Measurements from ENCODE around the gene CMTM4. TPM values are rescaled to one million over a fixed set of nuclear protein-coding genes. Genes with fewer than 3 reads are reported as not detected.

The CMTM4 gene
- total RNA-seq, 4 donors from 2014 or later: 24.0 to 55.1 (median 36.4) TPM

DNA sequence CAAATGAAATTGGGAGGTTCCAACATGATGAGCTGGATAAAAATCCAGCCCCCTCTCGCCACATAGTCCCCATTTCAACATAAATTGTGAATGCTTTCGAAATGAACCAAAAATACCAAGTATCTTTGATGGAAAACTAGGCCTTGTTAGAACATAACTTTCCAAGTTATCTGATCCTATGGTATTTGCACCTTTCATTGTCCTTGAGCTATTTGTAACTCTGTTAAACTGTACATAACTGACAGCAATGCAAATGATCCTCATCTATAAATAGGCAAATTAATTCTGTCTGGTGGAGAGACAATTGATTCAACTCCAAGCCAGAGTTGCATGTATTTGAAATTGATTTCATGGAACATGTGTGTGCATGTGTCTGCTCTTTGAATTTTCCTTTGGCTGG lies 18.2 kb downstream of the CMTM4 start:
- H3K27me3 ChIP-seq: no peaks in the 10 kb centered on the region
- H3K9me3 ChIP-seq: no peaks in the 10 kb centered on the region
- H3K27ac ChIP-seq: no peak overlapping the region
- no peaks in the 10 kb centered on the region for H3K4me1 ChIP-seq
- 71% methylated on average over 2 of the region's 2 CpGs for WGBS
- H3K36me3 ChIP-seq: no peaks in the 10 kb centered on the region
- no peak for DNase-seq (ENCODE audit: low spot score in 2 of 2)
- no peak overlapping the region for H3K4me3 ChIP-seq
- no peak for TF ChIP-seq POLR2AphosphoS5 (IDR thresholded peaks at IDR 0.05)
- TF ChIP-seq CTCF (IDR thresholded peaks at IDR 0.05): no peak
- no peak for TF ChIP-seq POLR2A (IDR thresholded peaks at IDR 0.05)
- TF ChIP-seq EP300 (IDR thresholded peaks at IDR 0.05): no peak

GRCh38 chr16:66677836-66678235 lies 18.7 kb downstream of the CMTM4 start:
- DNase-seq (ENCODE audit: low spot score in 2 of 2): no peak
- Histone ChIP-seq H3K36me3 (no peaks in the 10 kb centered on the region), H3K27me3 (no peaks in the 10 kb centered on the region), H3K4me3 (no peak overlapping the region), H3K9me3 (no peaks in the 10 kb centered on the region), H3K4me1 (no peaks in the 10 kb centered on the region), H3K27ac (no peak overlapping the region)
- TF ChIP-seq CTCF (IDR thresholded peaks at IDR 0.05) (no peak), POLR2AphosphoS5 (IDR thresholded peaks at IDR 0.05) (no peak), EP300 (IDR thresholded peaks at IDR 0.05) (no peak), POLR2A (IDR thresholded peaks at IDR 0.05) (no peak)
- WGBS: 97% methylated on average over 6 of the region's 6 CpGs

- no peak for DNase-seq (ENCODE audit: low spot score in 2 of 2)
- Histone ChIP-seq H3K27me3 (no peaks in the 10 kb centered on the region), H3K27ac (no peak overlapping the region), H3K4me1 (no peaks in the 10 kb centered on the region), H3K9me3 (no peaks in the 10 kb centered on the region), H3K4me3 (no peak overlapping the region), H3K36me3 (no peaks in the 10 kb centered on the region)
- WGBS: 91% methylated on average over 7 of the region's 7 CpGs
- TF ChIP-seq POLR2AphosphoS5 (IDR thresholded peaks at IDR 0.05) (no peak), POLR2A (IDR thresholded peaks at IDR 0.05) (no peak), EP300 (IDR thresholded peaks at IDR 0.05) (no peak), CTCF (IDR thresholded peaks at IDR 0.05) (no peak)
These were observed 19.4 kb downstream of the CMTM4 start for GRCh38 chr16:66677179-66677578.

DNA sequence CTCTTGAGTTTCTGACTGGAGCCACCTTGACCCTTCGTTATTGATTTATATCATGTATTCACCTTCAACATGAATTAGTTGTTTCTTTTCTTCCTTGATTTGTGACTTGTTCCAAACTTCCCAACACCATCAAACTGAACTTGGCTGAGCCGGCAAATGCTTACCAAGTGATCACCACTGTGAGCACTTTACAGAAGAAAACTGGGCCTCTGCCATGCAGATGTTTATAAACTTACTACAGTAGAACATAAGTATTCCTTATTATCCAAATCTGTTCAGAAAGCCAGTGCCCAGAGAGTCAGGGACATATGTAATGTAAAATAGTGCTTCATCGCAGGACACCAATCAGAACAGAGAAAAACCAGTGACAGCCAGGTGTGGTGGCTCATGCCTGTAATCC lies 19.9 kb downstream of the CMTM4 start:
- Histone ChIP-seq H3K27me3 (no peaks in the 10 kb centered on the region), H3K36me3 (no peaks in the 10 kb centered on the region), H3K4me3 (no peak overlapping the region), H3K4me1 (no peaks in the 10 kb centered on the region), H3K27ac (no peak overlapping the region), H3K9me3 (no peaks in the 10 kb centered on the region)
- TF ChIP-seq POLR2A (IDR thresholded peaks at IDR 0.05) (no peak), CTCF (IDR thresholded peaks at IDR 0.05) (no peak), EP300 (IDR thresholded peaks at IDR 0.05) (no peak), POLR2AphosphoS5 (IDR thresholded peaks at IDR 0.05) (no peak)
- 77% methylated on average over 3 of the region's 3 CpGs for WGBS
- no peak for DNase-seq (ENCODE audit: low spot score in 2 of 2)

GRCh38 chr16:66673691-66674090 lies 22.9 kb downstream of the CMTM4 start:
- no peak for DNase-seq (ENCODE audit: low spot score in 2 of 2)
- Histone ChIP-seq H3K9me3 (no peaks in the 10 kb centered on the region), H3K36me3 (no peaks in the 10 kb centered on the region), H3K27ac (no peak overlapping the region), H3K27me3 (no peaks in the 10 kb centered on the region), H3K4me1 (no peaks in the 10 kb centered on the region), H3K4me3 (no peak overlapping the region)
- 94% methylated on average over 2 of the region's 2 CpGs for WGBS
- TF ChIP-seq CTCF (IDR thresholded peaks at IDR 0.05) (no peak), POLR2AphosphoS5 (IDR thresholded peaks at IDR 0.05) (no peak)

Data from suprapubic skin (tissue), 4 donors.